GM18498 (cell line): ENCODE results near the gene TMEM187.
"Not testable (repeated sequence)": the region's sequence is repeated elsewhere in the genome, so short reads cannot be mapped to it uniquely, and the experiment has no call there.

Source experiments
- ATAC-seq: cut with Tn5 transposase; IDR thresholded peaks from one replicate; pipeline ENCODE4 v1.9.1; 2021; ENCODE audit warnings: mild to moderate bottlenecking, moderate library complexity; ENCODE audit not compliant: unreplicated experiment

The TMEM187 gene

DNA sequence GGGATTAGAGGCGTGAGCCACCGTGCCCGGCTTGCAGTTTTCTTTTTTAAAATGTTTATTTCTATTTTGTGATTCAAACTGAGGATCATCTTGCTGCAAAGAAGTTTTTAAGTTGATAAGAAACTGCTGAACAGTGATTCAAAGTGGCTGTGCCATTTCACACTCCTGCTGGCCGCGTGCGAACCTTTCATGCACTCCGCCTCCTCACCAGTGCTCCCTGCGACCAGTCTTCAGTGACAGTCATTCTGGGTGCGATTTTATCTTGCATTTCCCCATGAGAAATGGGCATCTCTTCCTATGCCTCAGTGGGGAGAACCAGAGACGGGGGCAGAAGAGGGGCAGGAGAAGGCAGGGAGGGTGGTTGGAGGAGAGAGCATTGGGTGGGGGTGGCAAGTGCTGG, 21.4 kb downstream of the TMEM187 start:
- ATAC-seq: no peak

DNA sequence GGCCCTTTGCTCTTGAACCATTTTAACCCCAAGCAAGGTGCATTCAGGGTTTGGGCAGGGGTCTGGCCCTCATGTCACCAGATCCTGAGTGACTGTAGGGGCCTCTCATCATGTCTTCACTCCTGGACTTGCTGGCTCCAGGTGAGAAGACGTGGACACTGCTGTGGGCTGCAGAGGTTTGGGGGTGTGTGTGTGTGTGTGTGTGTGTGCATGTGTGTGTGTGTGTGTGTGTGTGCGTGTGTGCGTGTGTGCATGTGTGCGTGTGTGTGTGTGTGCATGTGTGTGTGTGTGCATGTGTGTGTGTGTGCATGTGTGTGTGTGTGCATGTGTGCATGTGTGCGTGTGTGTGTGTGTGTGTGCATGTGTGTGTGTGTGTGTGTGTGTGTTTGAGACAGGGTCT, 21.8 kb downstream of the TMEM187 start:
- ATAC-seq: not testable (repeated sequence)

DNA sequence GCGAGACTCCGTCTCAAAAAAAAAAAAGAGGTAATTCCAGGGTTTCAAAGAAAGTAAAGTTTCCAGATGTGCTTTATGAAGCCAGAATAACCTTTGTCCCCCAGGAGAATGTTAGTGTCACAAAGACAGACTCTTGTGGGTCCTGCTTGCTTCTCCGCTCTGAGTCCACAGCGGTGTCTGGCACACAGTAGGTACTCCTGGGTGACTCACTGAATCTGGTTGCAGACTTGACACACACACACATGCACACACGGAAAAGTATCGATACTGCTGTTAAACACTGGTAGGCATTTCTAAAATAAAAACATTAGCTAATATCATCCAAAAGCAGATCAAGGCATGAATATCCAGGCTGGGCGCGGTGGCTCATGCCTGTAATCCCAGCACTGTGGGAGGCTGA, 22.9 kb downstream of the TMEM187 start:
- no peak for ATAC-seq

DNA sequence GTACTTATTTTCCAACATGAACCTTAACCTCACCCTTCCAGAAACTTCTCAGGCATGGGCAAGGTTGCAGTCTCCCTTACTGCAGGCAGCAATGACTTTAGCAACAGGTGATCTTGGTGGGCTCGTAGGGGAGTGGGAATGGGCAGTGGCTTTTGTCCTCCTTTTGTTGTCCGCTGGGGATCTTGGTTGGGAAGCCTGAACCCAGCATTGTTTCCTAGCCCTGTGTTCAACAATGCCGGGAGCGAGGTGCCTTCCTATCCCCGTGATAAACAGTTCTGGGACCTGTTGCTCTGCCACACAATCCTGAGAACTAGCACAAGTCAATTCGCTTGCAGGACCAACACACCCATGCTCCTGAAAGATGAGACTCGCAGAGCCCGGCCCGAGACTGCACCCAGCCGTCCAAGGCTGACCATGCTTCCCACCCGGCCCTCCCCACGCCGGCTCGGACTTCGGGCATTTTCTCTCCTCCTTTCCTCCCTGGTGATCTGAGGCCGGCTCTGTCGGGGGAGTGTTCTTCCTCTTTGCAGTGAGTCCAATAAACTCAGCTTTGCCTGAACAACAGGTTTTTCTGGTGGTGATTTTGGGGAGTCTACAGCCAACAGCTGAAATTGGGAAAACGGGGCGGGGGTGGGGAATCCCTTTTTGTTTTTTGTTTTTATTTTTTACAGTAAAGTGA, 26.9 kb downstream of the TMEM187 start:
- ATAC-seq: no peak

DNA sequence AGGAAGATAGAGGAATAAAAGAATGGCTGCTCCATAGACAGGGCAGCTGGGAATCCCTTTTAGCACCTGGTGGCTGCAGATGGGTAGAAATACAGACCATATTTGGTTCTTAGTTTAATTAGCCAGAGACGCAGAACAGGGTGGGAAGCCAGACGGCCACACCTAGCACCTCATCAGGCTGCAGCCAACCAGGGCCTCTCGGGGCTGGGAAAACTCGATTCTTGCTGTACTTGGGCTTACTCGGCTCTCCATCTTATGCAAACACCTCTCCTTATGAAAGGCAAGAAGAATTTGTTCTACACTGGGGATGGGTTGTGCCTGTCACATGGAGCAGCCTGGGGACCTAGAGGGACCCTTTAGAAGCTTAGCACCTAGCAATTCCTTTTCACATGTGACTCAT, 27.5 kb downstream of the TMEM187 start:
- ATAC-seq: no peak

DNA sequence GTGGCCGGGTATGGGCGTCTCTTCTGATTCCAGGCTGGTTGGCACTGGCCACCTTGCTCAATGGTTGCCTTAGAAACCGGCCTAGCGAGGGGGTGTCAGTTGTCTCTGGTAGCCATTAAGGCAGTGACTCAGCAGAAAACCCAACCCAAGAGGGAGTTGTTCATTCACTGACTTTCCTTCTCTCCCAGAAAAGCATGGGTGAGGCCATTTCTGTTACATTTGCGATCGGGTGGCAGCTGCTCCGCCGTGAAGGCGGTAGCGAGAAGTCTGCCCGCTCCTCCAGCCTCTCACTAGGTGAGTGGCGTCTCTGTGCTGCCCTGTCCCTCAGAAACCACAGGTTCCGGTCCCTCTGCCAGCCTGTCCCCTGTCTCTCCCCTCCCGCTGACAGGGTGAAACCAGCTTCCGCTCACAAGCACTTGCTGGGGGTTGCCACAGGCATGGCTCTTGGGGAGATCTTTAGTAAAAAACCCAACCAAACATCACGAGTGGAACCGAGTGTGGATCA, 29.7 kb downstream of the TMEM187 start:
- peak; percentile 65 for ATAC-seq

DNA sequence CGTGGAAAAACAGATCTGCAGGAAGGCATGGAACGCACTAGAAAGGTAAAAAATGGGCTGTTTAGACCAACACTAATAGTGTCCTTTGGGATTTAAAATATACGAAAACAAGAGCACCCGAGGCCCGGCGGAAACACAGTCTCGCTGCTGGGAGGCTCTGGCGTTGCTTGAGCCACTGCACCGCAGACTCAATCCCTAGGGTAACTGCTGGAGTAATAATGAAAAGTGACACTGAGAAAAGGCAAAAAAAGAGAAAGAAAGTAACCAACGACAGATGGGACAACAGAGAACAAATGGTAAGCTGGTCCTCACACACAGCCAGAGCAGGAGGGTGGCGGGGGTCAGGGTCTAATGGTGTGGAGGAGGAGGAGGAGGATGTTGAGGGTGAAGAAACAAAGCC, 31.8 kb downstream of the TMEM187 start:
- ATAC-seq: no peak

DNA sequence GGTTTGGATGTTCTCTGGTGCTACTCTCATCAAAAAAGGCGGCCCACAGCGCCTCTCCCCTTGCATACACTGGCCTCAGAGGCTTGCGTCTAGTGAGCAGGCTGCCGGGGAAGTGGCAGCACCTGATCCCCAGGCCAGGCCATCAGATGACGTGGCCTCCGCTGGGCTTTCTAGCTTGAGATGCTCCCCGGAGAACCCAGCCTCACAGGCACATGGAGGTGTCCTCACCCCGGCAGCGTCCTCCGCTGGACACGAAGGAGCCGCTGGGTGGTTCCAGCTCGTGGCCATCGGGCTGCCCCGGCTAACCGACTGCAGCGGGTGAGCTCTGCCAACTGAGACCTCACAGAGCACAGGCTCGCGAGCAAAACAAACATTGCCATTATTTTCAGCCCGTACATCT, 34.4 kb downstream of the TMEM187 start:
- no peak for ATAC-seq

DNA sequence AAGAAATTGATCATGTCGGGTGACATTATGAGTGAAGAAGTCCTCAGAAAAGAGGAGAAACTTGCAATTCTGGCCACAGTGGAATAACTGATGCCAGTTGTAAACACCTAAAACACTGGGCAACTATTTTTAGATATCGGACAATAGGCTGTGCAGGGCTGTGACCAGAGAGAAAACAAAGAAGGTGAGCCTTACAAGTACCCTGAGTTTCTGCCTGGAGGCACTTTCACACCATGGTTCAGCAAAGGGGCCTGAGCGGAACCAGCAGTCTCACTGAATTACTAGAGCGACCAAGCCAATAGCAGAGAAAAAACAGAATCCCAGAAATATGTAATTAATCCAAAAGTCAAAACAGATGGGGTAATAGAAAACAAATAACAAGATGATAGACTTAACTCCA, 36.0 kb downstream of the TMEM187 start:
- peak; percentile 26 for ATAC-seq

DNA sequence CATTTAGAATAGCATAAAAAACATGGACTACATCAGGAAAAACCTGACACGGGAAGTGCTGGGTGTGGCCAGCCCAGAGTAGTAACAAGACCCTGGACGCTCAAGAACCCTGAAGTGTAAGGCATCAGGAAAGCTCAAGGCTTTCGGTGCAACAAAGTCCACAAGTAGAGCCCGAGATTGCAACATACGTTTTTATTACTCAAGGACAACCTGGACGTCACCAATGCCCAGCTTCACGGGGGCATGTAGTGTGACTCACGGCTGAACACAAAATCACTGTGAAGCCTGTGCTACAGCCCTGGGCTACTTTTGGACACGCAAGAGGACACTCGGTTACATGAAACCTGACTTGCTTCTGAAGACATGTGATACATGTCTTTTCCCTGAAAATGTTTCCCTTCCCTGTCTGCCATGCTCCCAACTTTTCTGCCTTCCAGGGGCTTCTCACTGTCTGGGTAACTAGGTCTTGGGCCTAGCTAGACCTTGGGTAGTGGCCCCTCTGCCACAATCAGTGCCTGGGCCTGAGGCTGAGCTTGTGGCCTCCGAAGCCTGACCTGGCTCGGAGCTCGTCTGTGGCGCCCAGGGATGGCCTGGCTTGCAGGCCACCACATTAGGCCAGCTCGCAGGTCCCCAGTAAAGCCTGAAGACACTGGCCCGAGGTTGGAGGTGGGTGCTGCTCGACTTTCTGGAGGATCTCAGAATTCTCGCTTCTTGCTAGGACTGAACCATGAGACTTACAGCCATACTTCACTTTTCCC, 38.0 kb downstream of the TMEM187 start:
- ATAC-seq: no peak

DNA sequence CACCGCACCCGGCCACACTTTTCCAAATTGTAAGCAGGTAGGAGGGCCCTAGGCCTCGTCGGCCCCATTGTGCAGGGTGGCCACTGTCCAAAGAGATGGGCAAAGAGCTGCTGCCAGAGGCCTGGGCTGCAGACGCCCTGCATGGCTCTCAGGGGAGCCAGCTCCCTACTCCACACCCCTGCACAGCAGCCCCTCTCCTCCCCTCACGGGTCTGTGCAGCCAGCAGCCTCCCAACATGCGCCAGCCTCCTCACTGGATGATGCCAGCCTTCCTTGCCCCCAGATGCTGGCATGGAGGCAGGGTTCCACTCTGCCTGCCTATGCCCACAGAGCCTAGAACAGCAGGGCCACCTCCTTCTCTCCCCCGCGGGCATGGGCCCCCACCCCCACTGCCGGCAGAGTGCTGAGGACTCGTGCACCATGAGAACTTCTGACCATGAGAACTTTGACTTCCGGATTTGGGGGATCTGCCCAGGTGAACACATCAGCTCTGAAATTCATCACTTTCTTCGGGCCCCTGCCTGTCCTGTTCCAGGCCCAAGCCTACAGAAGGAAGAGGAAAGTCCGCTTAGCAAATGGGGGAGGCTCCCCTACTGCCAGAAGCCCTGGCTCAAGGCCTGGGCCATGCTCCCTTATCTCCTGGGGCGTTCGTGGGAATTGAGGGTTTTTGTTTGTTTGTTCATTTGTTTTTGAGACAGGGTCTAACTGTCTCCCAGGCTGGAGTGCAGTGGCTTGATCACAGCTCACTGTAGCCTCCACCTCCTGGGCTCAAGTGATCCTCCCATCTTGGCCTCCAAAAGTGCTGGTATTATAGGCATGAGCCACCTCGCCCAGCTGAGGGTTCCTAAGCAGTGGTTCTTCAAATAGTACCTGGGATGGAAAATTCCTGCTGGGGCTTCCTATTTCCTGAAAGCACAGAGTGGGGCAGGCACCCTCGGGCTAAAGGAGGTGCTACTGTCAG, 39.1 kb downstream of the TMEM187 start:
- ATAC-seq: no peak

DNA sequence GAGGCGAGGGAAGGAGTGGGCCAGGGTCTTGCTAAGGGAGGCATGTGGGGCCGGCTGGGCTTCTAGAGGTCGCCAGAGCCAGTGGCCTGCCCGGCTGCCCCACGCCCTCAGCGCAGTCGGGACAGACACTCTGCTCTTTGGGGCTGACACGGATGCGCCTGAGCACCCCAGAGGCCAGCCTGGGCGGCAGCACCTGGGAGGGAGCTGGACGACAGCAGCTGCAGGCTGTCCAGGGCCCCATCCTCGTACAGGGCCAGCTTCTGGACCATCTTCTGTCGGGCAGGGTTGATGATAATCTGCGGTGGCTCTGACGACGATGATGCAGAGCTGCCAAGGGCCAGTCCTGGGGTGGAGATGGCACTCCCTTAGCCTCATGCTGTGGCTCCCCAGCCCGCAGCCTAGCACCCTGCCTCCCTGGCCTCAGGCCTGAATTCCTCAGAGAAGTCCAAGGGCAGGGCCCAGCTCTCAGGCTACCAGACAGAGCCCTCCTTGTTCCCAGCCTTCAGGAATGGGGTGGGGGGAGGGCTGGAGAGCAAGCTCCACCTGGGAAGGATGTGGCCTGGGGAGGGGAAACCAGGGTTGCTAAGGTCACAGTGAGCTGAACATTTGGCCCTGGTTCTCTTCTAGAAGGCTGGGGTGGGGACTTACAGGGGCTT, 39.9 kb downstream of the TMEM187 start:
- no peak for ATAC-seq

DNA sequence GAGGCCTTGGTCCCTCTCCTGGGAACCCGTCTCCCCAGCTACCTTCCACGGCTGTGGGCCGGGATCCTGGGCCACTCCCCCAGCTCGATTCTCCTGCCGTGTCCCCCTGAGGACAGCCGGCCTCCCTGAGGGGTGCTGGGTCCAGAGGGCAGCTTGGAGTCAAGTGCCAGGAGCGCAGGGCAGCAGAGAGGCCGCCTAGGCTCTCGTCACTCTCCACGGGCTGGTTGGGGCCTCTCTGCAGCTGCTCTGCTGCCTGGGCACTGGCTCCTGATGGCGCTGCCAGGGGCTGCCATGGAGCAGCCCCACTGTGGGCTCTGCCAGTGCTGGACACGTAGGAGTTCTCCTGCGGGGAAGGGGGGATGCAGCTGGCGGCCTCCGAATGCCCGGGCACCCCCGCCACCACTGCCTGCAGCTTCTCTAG, 40.5 kb downstream of the TMEM187 start:
- ATAC-seq: no peak

DNA sequence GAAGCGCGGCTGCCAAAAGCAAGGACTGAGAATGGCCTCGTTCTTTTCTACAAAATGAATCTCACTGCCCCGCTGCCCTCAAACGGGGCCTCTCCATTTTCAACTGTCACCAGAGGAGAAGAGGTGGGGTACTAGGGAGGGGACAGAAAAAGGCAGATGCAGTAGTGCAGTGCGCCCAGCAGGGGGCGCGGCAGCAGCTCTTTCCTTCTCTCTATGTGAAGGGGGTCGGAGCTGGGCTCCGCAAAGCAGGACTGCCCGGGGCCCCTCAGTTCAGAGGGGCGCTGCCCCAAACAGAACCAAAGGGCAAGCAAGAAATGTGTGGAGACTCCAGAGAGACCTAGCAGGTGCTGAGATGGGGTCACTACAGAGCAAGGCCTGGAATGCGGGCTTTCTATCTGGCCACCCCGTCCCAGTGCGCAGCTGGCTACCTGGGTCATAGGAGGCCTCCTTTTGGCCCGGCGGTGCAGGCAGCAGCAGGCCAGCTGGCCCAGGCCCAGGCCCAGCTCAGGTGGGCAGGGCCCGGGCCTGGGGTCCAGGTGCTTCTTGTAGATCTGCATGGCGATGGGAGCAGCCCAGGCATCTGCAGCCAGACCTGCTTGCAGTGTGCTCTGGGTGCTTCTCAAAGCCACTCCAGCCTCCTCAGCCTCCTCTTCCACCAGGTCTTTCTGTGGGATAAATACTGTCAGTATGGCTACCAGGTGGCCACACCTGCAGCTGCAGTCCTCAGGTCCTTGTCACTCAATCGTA, 41.2 kb downstream of the TMEM187 start:
- ATAC-seq: no peak

DNA sequence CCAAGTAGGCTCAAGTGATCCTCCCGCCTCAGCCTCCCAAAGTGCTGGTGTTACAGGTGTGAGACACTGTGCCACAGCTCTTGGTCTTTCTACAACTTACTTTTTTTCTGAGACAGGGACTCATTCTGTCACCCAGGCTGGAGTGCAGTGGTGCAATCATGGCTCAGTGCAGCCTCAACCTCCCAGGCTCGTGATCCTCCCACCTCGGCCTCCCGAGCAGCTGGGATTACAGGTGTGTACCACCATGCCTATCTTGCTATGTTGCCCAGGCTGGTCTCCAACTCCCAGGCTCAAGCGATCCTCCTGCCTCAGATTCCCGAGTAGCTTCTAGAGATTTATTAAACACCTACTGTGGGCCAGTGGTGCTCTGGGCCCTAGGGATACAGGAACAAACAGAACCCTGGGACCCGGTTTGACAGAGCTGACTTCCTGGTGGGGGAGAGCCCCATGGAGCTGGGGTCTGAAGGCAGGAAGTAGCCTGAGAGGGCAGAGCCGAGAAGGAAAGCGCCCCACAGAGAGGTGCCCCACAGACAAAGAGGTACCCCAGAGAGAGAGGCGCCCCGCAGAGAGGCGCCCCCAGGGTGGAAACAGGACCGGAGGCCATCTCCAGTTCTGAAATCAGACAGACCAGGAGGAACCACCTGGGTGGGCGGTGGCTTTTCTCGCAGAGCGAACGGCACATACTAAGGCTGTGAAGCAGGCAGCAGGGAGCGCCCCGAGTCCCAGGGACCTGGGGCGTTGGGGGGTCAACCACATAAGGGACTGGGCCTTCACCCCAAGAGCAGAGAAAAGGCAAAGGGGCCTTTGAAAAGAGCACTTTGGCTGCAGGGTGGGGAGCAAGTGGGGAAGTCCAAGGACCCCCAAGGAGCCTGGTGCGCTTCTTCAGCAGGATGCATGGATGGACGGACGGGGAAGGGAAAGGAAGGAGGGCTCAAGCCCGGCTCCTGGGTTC, 42.2 kb downstream of the TMEM187 start:
- no peak for ATAC-seq

DNA sequence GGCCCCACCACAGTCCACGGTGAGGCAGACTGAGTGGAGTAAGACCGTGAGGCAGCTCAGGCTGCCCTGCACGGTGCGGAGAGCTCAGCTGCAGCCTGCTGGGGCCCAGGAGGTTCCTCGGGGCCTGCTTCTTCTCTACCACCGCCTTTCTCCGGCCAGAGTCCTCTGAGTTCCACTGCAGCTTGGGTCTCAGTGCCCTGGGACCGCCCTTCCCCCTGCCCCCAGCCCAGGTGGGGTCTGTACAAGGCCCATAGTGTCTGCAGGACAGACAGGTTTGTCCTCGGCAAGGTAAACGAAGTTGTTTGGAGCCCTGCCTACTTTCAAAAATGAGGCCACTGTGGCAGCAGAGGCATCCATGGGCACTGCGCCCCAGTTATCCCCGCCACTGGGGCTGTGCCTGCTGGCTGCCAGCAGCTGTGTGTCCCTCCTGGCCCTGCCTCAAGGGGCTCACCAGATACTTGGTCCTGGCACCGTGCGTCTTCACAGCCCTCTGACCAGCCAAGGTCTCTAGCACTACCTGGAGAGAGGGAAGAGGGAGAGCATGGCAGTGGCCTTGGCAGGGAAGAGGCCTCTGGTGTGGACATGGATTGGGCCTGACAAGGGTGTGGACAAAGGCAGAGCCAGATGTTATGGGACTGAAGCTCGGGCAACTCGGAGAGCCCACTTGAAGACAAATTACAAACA, 43.2 kb downstream of the TMEM187 start:
- ATAC-seq: no peak

DNA sequence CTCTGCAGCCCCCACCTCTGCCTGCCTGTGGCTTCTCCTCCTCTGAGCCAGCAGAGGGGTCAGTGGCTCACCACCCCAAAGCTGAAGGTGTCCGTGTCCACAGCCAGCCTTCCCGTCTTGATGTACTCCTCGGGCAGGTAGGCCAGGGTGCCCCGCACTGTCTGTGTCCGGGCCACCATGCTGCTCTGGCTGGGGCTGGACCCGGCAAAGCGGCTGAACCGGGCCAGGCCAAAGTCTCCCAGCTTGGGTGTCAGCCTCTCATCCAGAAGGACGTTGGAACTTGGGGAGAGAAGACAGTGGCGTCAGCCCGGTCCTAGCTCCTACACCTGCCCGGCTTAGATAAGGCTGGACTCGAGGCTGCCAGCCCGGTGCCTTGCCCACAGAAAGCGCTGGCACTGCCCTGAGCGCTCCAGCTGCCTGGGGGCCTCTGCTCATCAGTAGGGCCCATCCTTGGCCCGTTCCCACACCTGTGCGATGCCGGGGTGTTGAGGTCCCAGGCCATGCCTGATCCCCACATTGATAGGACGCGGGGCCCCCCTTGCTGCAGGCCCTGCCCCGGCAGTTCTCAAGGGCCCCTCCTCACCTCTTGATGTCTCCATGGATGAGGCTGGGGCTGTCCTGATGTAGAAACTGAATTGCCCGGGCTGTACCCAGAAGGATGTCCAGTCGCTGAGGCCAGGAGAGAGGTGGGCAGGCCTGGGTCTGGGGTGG, 44.0 kb downstream of the TMEM187 start:
- ATAC-seq: no peak
